Esophagus muscularis mucosa (tissue), 4 donors: Measurements from ENCODE around the gene PPP4R3A.

Experiments used
- CTCF ChIP-seq, 3 experiments: fragments of 200-600 bp in 2 of 3; fragments of 450-650 bp in 1 of 3; sonication (generic) in 2 of 3; IDR thresholded peaks; one replicate each; pipeline ENCODE4 v1.5.1; 2017 to 2019; ENCODE audit warnings: antibody characterized with exemption in 3 of 3, mild to moderate bottlenecking in 2 of 3, moderate library complexity in 1 of 3
- EP300 ChIP-seq: sonication (generic); formaldehyde crosslinking; IDR thresholded peaks from one replicate; pipeline ENCODE4 v1.6.1; 2017; ENCODE audit warnings: antibody characterized with exemption
- POLR2A ChIP-seq: fragments of 450-650 bp; IDR thresholded peaks from one replicate; pipeline ENCODE4 v1.6.1; 2017; ENCODE audit warnings: antibody characterized with exemption, moderate library complexity, mild to moderate bottlenecking, low read depth
- POLR2AphosphoS5 ChIP-seq, 2 donors: sonication (generic); formaldehyde crosslinking; IDR thresholded peaks; one replicate each; pipeline ENCODE4 v1.6.1; 2017; ENCODE audit warnings: antibody characterized with exemption in 2 of 2

GRCh38 chr14:91484186-91484585 is 25.9 kb downstream of the PPP4R3A start:
- no peak for TF ChIP-seq POLR2AphosphoS5 (IDR thresholded peaks at IDR 0.05)
- no peak for TF ChIP-seq CTCF (IDR thresholded peaks at IDR 0.05)
- TF ChIP-seq POLR2A: no peak
- TF ChIP-seq EP300: no peak
